NCI-H446 (cell line): ENCODE results near the gene NGEF.
"Not testable (repeated sequence)": the region's sequence is repeated elsewhere in the genome, so short reads cannot be mapped to it uniquely, and the experiment has no call there.

ENCODE experiments used
- DNase-seq, 2 experiments: peaks; one replicate each; lab custom pipeline; 2025; lab: John Stamatoyannopoulos, UW

NGEF gene

DNA sequence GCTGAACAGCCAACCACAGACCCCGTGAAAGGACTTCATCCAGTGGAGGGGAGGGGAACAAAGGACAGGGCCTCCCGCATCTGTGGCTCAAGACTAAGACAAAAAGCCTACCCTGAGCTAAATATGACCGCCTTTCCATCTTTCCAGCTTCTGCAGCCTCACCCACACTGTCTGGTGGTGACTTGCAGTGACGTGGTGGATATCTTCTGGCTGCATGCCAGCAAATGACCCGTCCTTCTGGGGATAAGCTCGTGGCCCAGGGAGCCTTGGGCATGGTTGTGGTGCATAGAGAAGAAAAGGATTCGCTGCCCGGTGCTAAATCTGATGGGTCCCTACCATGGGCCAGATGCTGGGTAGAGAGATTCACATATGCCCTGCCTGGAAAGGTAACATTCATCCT lies 8.7 kb upstream of the NGEF start:
- no peak for DNase-seq

DNA sequence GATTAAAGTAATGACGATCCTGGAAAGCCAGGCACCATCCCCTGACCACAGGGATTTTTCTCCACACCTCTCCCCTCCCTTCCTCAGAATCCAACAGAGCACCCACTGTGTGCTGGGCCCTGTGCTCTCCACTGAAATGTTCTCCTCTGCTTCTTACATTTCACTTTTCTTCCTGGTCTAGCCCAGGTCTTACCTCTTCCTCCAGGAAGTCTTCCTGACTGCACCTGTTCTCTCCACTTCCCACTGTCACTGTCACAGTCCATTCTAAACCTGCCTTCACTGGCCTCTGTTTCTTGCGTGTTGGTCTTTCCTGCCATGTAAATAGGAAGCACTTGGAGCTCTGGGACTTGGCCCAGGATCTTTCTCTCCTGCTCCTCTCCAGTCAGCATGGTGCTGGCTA lies 7.4 kb upstream of the NGEF start:
- no peak for DNase-seq

GRCh38 chr2:233019610-233020009 lies 6.6 kb upstream of the NGEF start:
- not testable (repeated sequence) for DNase-seq

DNA sequence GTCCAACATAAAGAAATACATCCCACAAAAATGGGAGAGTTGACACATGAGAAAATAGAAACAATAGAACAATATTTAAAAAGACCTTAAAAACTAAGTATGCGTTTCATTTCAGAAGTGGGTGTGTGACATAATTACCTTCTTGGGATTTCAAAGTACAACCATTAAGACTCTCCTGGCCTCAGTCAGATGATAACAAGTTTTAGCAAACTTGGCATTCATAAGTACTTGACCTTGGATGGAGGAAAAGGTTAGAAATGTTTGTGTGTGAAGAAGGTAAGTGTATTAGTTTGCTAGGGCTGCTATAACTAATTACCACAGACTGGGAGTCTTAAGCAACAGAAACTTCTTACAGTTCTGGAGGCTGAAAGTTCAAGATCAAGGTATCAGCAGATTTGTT lies 4.9 kb upstream of the NGEF start:
- DNase-seq, result no peak

DNA sequence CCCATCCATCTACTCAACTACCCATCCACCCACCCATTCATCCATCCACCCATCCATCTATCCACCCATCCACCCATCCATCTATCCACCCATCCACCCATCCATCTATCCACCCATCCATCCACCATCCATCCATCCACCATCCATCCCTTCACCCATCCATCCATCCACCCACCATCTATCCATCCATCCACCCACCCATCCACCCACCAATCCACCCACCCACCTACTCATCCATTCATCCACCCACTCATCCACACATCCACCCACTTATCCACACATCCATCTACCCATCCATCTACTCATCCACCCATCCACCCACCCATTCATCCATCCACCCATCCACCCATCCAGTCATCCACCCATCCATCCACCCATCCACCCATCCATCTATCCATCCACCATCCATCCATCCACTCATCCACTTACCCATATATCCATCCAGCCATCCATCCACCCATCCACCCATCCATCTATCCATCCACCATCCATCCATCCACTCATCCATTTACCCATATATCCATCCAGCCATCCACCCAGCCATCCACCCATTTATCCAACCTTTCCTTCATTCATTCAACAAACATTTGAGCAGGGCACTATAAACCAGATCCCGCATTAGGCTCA lies 2.1 kb upstream of the NGEF start:
- no peak for DNase-seq

DNA sequence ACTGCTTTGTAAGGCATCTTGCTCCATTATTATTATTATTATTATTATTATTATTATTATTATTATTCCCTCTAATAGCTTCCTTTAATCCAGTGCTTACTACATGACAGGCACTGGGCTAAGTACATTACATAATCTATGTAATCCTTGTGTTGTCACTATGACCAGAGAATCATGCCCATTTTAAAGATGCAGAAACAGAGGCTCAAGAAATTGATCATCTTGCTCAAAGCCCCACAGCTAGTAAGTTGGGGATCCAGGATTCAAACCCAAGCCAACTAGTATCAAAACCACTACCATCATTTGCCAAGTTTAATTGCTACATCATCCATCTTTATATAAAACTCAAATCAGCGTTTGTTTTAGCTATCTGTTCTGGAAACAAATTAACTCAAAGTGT lies 594 bp upstream of the NGEF start:
- DNase-seq, result no peak

GRCh38 chr2:233012301-233012971 lies 620 bp downstream of the NGEF start:
- no peak for DNase-seq

DNA sequence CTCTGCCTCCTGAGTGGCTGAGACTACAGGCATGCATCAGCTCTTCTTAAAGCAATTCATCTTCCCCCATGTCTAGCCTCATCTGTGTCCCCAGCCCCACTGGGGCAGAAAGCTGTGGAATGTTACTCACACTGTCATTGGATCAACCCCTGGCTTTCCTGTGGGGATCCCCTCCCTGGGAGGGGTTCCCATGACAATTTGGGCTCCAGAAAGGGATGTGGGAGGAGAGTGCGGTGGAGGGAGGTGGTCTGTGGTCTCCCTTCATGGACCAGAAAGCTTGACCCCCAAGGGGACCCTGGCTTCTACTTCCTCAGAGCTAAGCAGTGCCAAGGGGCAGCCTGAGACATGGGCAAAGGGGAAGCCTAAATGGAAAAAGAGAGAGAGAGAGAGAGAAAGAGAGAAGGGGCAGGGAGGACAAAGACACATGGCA lies 1.3 kb downstream of the NGEF start:
- DNase-seq, result no peak

- no peak for DNase-seq
These were observed 1.8 kb downstream of the NGEF start for GRCh38 chr2:233011268-233011650.

DNA sequence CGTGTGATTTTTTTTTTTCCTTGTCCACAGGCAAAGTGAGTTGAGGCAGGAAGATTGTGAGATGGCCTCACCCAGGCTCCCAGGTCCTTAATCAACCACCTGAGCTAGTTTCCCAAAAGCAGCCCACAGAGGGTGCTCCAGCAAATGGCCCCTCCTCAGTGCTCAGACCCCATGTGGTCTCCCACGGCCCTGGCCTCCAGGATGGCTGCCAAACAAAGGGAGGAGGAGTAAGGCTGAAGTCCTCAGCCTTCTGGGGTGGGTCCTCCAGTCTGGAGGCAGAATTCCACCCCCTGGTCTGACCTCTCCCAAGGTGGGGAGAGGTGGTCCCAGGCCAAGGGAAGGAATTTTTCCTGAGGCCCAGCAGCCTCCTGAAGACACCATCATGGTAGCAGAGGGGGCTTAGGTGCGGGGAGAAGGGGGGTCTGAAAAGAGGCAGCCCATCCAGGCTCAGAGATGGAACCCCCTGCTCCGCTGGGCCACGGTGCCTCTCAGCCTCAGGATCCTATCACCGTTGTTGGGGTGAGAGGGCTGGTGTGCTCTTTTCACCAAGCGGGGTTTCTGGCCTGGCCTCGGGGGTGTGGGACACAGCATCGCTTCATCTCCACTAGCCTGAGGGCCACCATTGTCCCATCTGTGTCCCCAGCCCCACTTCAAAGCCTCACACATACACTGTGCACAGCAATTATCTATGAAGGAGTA lies 2.3 kb downstream of the NGEF start:
- no peak for DNase-seq

DNA sequence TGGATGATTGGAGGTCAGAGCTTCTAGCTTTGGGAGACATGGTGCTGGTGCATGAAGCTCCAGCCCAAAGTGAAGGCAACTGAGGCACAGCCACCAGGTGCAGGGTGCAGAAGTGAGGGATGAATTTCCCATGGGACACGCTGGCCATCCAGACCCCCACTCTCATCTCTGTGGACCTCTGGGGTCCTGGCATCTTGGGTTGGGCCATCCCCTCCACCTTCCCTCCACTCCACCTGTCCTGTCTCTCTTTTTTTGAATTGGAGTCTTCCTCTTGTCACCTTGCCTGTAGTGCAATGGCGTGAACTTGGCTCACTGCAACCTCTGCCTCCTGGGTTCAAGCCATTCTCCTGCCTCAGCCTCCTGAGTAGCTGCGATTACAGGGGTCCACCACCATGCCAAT lies 3.4 kb downstream of the NGEF start:
- no peak for DNase-seq

GRCh38 chr2:233007739-233008138 lies 5.3 kb downstream of the NGEF start:
- no peak for DNase-seq

- DNase-seq, result no peak
These were observed 5.8 kb downstream of the NGEF start for GRCh38 chr2:233007270-233007669.

GRCh38 chr2:233006648-233007047 lies 6.4 kb downstream of the NGEF start:
- DNase-seq, result no peak

DNA sequence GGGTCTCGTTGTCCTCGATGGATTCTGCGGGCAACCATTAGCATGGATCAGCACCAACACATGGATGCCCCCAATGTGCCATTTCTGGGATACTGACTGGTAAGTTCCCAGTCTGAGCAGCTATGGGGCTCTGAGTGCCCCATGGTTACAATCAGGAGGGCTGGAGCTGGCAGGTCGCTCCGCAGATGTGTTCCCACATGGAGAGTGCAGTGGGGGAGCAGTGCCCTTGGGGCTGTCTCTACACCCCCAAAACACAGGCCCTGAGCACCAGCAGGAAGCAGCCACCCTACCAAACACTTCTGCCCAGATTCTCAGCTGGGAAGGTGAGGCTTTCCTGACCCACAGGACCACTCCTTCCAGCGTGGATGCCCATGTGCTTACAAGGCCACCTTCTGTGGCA lies 8.0 kb downstream of the NGEF start:
- no peak for DNase-seq

GRCh38 chr2:233003658-233004555 lies 9.1 kb downstream of the NGEF start:
- no peak for DNase-seq

GRCh38 chr2:233002829-233003657 lies 10.0 kb downstream of the NGEF start:
- no peak for DNase-seq

DNA sequence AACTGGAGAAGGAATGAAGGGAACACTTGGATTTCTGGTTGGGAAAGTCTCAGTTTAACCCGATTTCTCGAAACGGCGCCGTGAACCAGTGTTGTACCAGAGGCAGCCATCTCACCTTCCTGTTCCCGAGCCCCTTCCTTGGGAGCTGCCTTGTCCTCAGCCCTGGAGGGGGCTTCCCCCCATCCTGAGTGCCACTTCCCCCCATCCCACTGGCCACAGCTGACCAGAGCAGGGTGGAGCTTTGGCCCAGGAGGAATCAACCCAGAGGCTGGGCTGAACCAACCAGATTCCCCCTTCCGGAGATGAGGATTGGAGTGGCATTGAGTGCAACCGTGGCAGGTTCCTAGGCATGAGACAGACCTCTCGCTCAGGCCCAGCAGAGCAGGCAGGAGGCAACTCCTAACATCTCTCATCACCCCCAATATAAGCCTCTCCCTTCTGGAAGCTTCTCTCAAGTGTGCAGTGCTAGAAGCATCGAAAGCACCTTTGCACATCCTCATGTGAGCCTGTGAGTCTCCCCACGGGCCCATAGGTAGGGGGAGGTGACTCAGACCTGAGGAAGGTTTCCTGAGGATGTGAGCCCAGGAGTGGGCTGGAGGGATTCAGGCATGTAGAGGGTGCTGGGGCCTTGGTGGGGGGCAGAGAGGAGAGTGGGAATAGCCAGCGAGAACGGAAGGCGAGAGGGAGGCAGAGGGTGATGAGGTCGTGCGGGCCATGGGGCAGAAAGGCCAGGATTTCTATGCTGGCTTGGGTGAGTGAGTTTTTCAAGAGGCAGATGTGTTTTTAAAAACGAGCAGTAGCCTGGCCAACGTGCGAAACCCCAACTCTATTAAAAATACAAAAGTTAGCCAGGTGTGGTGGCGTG lies 11.9 kb downstream of the NGEF start:
- no peak for DNase-seq

GRCh38 chr2:232999354-232999753 lies 13.7 kb downstream of the NGEF start:
- DNase-seq, result no peak

- no peak for DNase-seq
These were observed 14.4 kb downstream of the NGEF start for GRCh38 chr2:232998666-232998985.
